ENCODE results near the gene SNX27. TPM values are rescaled to one million over a fixed set of nuclear protein-coding genes. Genes with fewer than 3 reads are reported as not detected.

SNX27 gene
- total RNA-seq, 2 donors from 2014 or later: 24.1 to 38.4 TPM

- H3K27me3 ChIP-seq (replicated peaks; ENCODE audit: insufficient read depth): no peaks in the 10 kb centered on the region
- H3K36me3 ChIP-seq: peaks cover 0 to 1% of the 10 kb centered on the region in 2 donors
- no peak for DNase-seq (ENCODE audit: low spot score)
- H3K4me1 ChIP-seq (replicated peaks): no peaks in the 10 kb centered on the region
- intact Hi-C loops (cut with DNase I): no loop called here
- WGBS: 73% methylated on average over 3 of the region's 3 CpGs
- H3K9me3 ChIP-seq: no peaks in the 10 kb centered on the region
- no peak for TF ChIP-seq CTCF (IDR thresholded peaks at IDR 0.05)
- no peak for TF ChIP-seq POLR2AphosphoS5 (IDR thresholded peaks at IDR 0.05)
- TF ChIP-seq POLR2A (IDR thresholded peaks at IDR 0.05): no peak
- H3K27ac ChIP-seq: no peak overlapping the region
- no peak overlapping the region for H3K4me3 ChIP-seq
These were observed 43.2 kb upstream of the SNX27 start for GRCh38 chr1:151568626-151569088.

GRCh38 chr1:151570819-151571218 lies 41.0 kb upstream of the SNX27 start:
- Histone ChIP-seq H3K27me3 (replicated peaks; ENCODE audit: insufficient read depth) (no peaks in the 10 kb centered on the region), H3K27ac (no peak overlapping the region), H3K36me3 (peaks cover 0 to 4% of the 10 kb centered on the region in 2 donors), H3K4me3 (no peak overlapping the region), H3K4me1 (replicated peaks) (no peaks in the 10 kb centered on the region), H3K9me3 (no peaks in the 10 kb centered on the region)
- WGBS: 73% methylated on average over 1 of the region's 1 CpG
- intact Hi-C loops (cut with DNase I): no loop called here
- TF ChIP-seq POLR2A (IDR thresholded peaks at IDR 0.05): no peak
- no peak for DNase-seq (ENCODE audit: low spot score)

- H3K9me3 ChIP-seq: no peaks in the 10 kb centered on the region
- H3K27me3 ChIP-seq (replicated peaks; ENCODE audit: insufficient read depth): no peaks in the 10 kb centered on the region
- no peak overlapping the region for H3K4me3 ChIP-seq
- peaks cover 0 to 4% of the 10 kb centered on the region in 2 donors for H3K36me3 ChIP-seq
- no peak for TF ChIP-seq POLR2A (IDR thresholded peaks at IDR 0.05)
- TF ChIP-seq POLR2AphosphoS5 (IDR thresholded peaks at IDR 0.05): no peak
- no peak for TF ChIP-seq CTCF (IDR thresholded peaks at IDR 0.05)
- intact Hi-C loops (cut with DNase I): no loop called here
- no peak overlapping the region for H3K27ac ChIP-seq
- 84% methylated on average over 12 of the region's 12 CpGs for WGBS
- H3K4me1 ChIP-seq (replicated peaks): no peaks in the 10 kb centered on the region
- no peak for DNase-seq (ENCODE audit: low spot score)
These were observed 37.0 kb upstream of the SNX27 start for GRCh38 chr1:151574575-151575529.

GRCh38 chr1:151577173-151577572 lies 34.7 kb upstream of the SNX27 start:
- intact Hi-C loops (cut with DNase I): no loop called here
- WGBS: 89% methylated on average over 2 of the region's 2 CpGs
- Histone ChIP-seq H3K4me3 (no peak overlapping the region), H3K27ac (no peak overlapping the region), H3K36me3 (peaks cover 0 to 4% of the 10 kb centered on the region in 2 donors), H3K27me3 (replicated peaks; ENCODE audit: insufficient read depth) (no peaks in the 10 kb centered on the region), H3K4me1 (replicated peaks) (no peaks in the 10 kb centered on the region), H3K9me3 (no peaks in the 10 kb centered on the region)
- no peak for DNase-seq (ENCODE audit: low spot score)
- TF ChIP-seq POLR2A (IDR thresholded peaks at IDR 0.05): no peak
- no peak for TF ChIP-seq POLR2AphosphoS5 (IDR thresholded peaks at IDR 0.05)
- TF ChIP-seq CTCF (IDR thresholded peaks at IDR 0.05): no peak

GRCh38 chr1:151578941-151579340 lies 32.9 kb upstream of the SNX27 start:
- DNase-seq (ENCODE audit: low spot score): no peak
- Histone ChIP-seq H3K4me3 (no peak overlapping the region), H3K27me3 (replicated peaks; ENCODE audit: insufficient read depth) (no peaks in the 10 kb centered on the region), H3K4me1 (replicated peaks) (no peaks in the 10 kb centered on the region), H3K36me3 (no peaks in the 10 kb centered on the region), H3K9me3 (no peaks in the 10 kb centered on the region), H3K27ac (no peak overlapping the region)
- TF ChIP-seq POLR2A (IDR thresholded peaks at IDR 0.05) (no peak), POLR2AphosphoS5 (IDR thresholded peaks at IDR 0.05) (no peak), CTCF (IDR thresholded peaks at IDR 0.05) (no peak)
- 98% methylated on average over 1 of the region's 1 CpG for WGBS
- intact Hi-C loops (cut with DNase I): no loop called here
